H9 (cell line): ENCODE data around the gene ARNT2. TPM values are rescaled to one million over a fixed set of nuclear protein-coding genes. Genes with fewer than 3 reads are reported as not detected.

Source experiments
- DNase-seq: peaks from one replicate; pipeline ENCODE4 v3.0.0-alpha.2; 2017
- H2AFZ ChIP-seq: one replicate; pipeline ENCODE4 v1.6.1; 2013; ENCODE audit warnings: mild to moderate bottlenecking, low read length, control low read depth, moderate library complexity
- H2AK5ac ChIP-seq: 2 replicates; pipeline ENCODE4 v1.6.1; 2013; ENCODE audit warnings: low read length, control low read depth, mixed read lengths; ENCODE audit not compliant: insufficient read length
- H2BK120ac ChIP-seq: one replicate; pipeline ENCODE4 v1.6.1; 2013; ENCODE audit warnings: low read depth, mild to moderate bottlenecking, low read length, control low read depth, inconsistent platforms; ENCODE audit not compliant: poor library complexity, severe bottlenecking
- H2BK12ac ChIP-seq: 2 replicates; pipeline ENCODE4 v1.6.1; 2013; ENCODE audit warnings: low read length, control low read depth, mixed read lengths, low read depth; ENCODE audit not compliant: insufficient read length
- H2BK15ac ChIP-seq: 2 replicates; pipeline ENCODE4 v1.6.1; 2013; ENCODE audit warnings: low read depth, low read length, control low read depth
- H2BK20ac ChIP-seq: one replicate; pipeline ENCODE4 v1.6.1; 2013; ENCODE audit warnings: low read depth, mild to moderate bottlenecking, low read length, control low read depth, inconsistent platforms; ENCODE audit not compliant: poor library complexity, severe bottlenecking
- H2BK5ac ChIP-seq: 2 replicates; pipeline ENCODE4 v1.6.1; 2013; ENCODE audit warnings: low read length, control low read depth, mixed read lengths; ENCODE audit not compliant: insufficient read length
- H3K14ac ChIP-seq: 2 replicates; pipeline ENCODE4 v1.6.1; 2013; ENCODE audit warnings: low read length, control low read depth; ENCODE audit not compliant: insufficient read depth
- H3K18ac ChIP-seq: 2 replicates; pipeline ENCODE4 v1.6.1; 2013; ENCODE audit warnings: low read depth, mild to moderate bottlenecking, mixed read lengths, low read length, control low read depth; ENCODE audit not compliant: insufficient read length
- H3K23ac ChIP-seq: 2 replicates; pipeline ENCODE4 v1.6.1; 2013; ENCODE audit warnings: low read length, control low read depth, mixed read lengths, low read depth; ENCODE audit not compliant: insufficient read length
- H3K23me2 ChIP-seq: 2 replicates; pipeline ENCODE4 v1.6.1; 2013; ENCODE audit warnings: low read depth, mild to moderate bottlenecking, mixed read lengths, low read length, control low read depth; ENCODE audit not compliant: insufficient read length, poor library complexity, severe bottlenecking
- H3K27ac ChIP-seq: 2 replicates; pipeline ENCODE4 v1.5.1; 2013; ENCODE audit warnings: low read length, control low read depth, mixed read lengths, low read depth; ENCODE audit not compliant: insufficient read length
- H3K27me3 ChIP-seq: 2 replicates; pipeline ENCODE4 v1.6.1; 2013; ENCODE audit warnings: low read length, control low read depth, inconsistent platforms; ENCODE audit not compliant: insufficient read depth
- H3K4ac ChIP-seq: 2 replicates; pipeline ENCODE4 v1.6.1; 2013; ENCODE audit warnings: low read depth, mild to moderate bottlenecking, control low read depth, inconsistent platforms, low read length, moderate library complexity
- H3K4me1 ChIP-seq: 2 replicates; pipeline ENCODE4 v1.6.1; 2013; ENCODE audit warnings: low read length, control low read depth, inconsistent platforms; ENCODE audit not compliant: insufficient read depth
- H3K4me2 ChIP-seq: 2 replicates; pipeline ENCODE4 v1.6.1; 2013; ENCODE audit warnings: low read length, control low read depth, mixed read lengths; ENCODE audit not compliant: insufficient read length, insufficient read depth
- H3K56ac ChIP-seq: 2 replicates; pipeline ENCODE4 v1.6.1; 2013; ENCODE audit warnings: low read depth, mild to moderate bottlenecking, mixed read lengths, low read length, control low read depth; ENCODE audit not compliant: insufficient read length
- H3K79me1 ChIP-seq: 2 replicates; pipeline ENCODE4 v1.6.1; 2013; ENCODE audit warnings: low read depth, mild to moderate bottlenecking, moderate library complexity, low read length, control low read depth, inconsistent platforms; ENCODE audit not compliant: insufficient read depth, poor library complexity, severe bottlenecking
- H3K79me2 ChIP-seq: 2 replicates; pipeline ENCODE4 v1.6.1; 2013; ENCODE audit warnings: low read length, control low read depth, inconsistent platforms; ENCODE audit not compliant: insufficient read depth
- H3K9ac ChIP-seq: 2 replicates; pipeline ENCODE4 v1.6.1; 2013; ENCODE audit warnings: low read length, control low read depth, mixed read lengths; ENCODE audit not compliant: insufficient read length; ENCODE audit errors: extremely low read depth
- H3K9me3 ChIP-seq: one replicate; pipeline ENCODE4 v1.6.1; 2013; ENCODE audit warnings: low read depth, low read length, inconsistent platforms; ENCODE audit not compliant: control insufficient read depth
- H3T11ph ChIP-seq: one replicate; pipeline ENCODE4 v1.6.1; 2013; ENCODE audit warnings: mild to moderate bottlenecking, low read length, control low read depth, inconsistent platforms
- H4K20me1 ChIP-seq: one replicate; pipeline ENCODE4 v1.6.1; 2013; ENCODE audit not compliant: control insufficient read depth, insufficient read length, insufficient read depth
- H4K5ac ChIP-seq: 2 replicates; pipeline ENCODE4 v1.6.1; 2013; ENCODE audit warnings: low read depth, mild to moderate bottlenecking, mixed read lengths, low read length, control low read depth; ENCODE audit not compliant: insufficient read length
- H4K8ac ChIP-seq: replicated peaks from 2 replicates; pipeline ENCODE4 v1.6.1; 2013; ENCODE audit warnings: low read length, control low read depth, mixed read lengths, low read depth; ENCODE audit not compliant: insufficient read length
- H4K91ac ChIP-seq: 2 replicates; pipeline ENCODE4 v1.6.1; 2013; ENCODE audit warnings: low read depth, mild to moderate bottlenecking, moderate library complexity, mixed read lengths, low read length, control low read depth; ENCODE audit not compliant: insufficient read length
- H3K27ac Mint-ChIP-seq, 3 experiments: 2 replicates in 2 of 3; 3 replicates in 1 of 3; pipeline ENCODE4 v1.8.0; 2020 to 2021; ENCODE audit warnings: mixed read lengths in 3 of 3, mild to moderate bottlenecking in 1 of 3, moderate library complexity in 1 of 3
- H3K27me3 Mint-ChIP-seq: 2 replicates; pipeline ENCODE4 v1.8.0; 2021; ENCODE audit warnings: low read depth, mild to moderate bottlenecking, moderate library complexity, mixed read lengths
- H3K36me3 Mint-ChIP-seq, 3 experiments: 2 replicates in 2 of 3; 3 replicates in 1 of 3; pipeline ENCODE4 v1.8.0; 2020 to 2021; ENCODE audit warnings: low read depth in 3 of 3, mixed read lengths in 3 of 3; ENCODE audit not compliant: insufficient read depth in 1 of 3
- H3K4me1 Mint-ChIP-seq, 2 experiments: 2 replicates each; pipeline ENCODE4 v1.8.0; 2020; ENCODE audit warnings: mixed read lengths in 2 of 2
- H3K4me3 Mint-ChIP-seq, 2 experiments: 2 replicates in 1 of 2; 3 replicates in 1 of 2; pipeline ENCODE4 v1.8.0; 2020 to 2021; ENCODE audit warnings: mild to moderate bottlenecking in 2 of 2, mixed read lengths in 2 of 2, moderate library complexity in 1 of 2
- H3K9me3 Mint-ChIP-seq, 2 experiments: 2 replicates in 1 of 2; 3 replicates in 1 of 2; pipeline ENCODE4 v1.8.0; 2020; ENCODE audit warnings: mild to moderate bottlenecking in 2 of 2, mixed read lengths in 2 of 2, moderate library complexity in 1 of 2
- CTCF ChIP-seq: fragments of 200-600 bp; sonication (generic); conservative IDR thresholded peaks from 3 replicates; pipeline ENCODE4 v1.8.0; 2021; ENCODE audit warnings: antibody characterized with exemption, mild to moderate bottlenecking
- WGBS: extraction: QIAGEN DNeasy Blood & Tissue Kit; methylation state at CpG from one replicate; pipeline ENCODE4 v1.1.7; 2013; ENCODE audit warnings: missing lambda C conversion rate, low lambda C conversion rate, mixed read lengths; ENCODE audit not compliant: insufficient read length; ENCODE audit errors: extremely low coverage; 5-methylcytosine and 5-hydroxymethylcytosine counted together
- total RNA-seq: library from RNA; stranded (reverse); gene quantifications from 2 replicates; pipeline ENCODE4 v1.2.1, GENCODE V29; 2021

Gene ARNT2
- total RNA-seq, 1 experiment from 2014 or later: 10.5 TPM

GRCh38 chr15:80420658-80421057, 16.5 kb downstream of the ARNT2 start:
- H3K4me3 Mint-ChIP-seq: no peak overlapping the region
- no peak overlapping the region for H3K9ac ChIP-seq
- no peak for TF ChIP-seq CTCF

More at GRCh38 chr15:80420658-80421057, 16.5 kb downstream of the ARNT2 start:
- DNase-seq: no peak
- no peaks in the 10 kb centered on the region for H3K79me2 ChIP-seq
- no peak overlapping the region for H4K5ac ChIP-seq
- H3K4ac ChIP-seq: no peak overlapping the region
- no peak overlapping the region for H3K14ac ChIP-seq
- H3K27me3 ChIP-seq: no peaks in the 10 kb centered on the region
- H2BK12ac ChIP-seq: no peak overlapping the region
- H3K27ac Mint-ChIP-seq: no peak overlapping the region
- no peaks in the 10 kb centered on the region for H3K4me1 ChIP-seq
- no peak overlapping the region for H3K23ac ChIP-seq
- no peak overlapping the region for H2BK20ac ChIP-seq
- no peak overlapping the region for H3K56ac ChIP-seq
- WGBS: no CpG with 5 or more reads among the region's 2 CpGs
- H3K9me3 ChIP-seq: no peaks in the 10 kb centered on the region
- peaks cover 0 to 3% of the 10 kb centered on the region in 2 experiments; a peak in 1 of 5 replicates for H3K9me3 Mint-ChIP-seq
- H3K23me2 ChIP-seq: no peaks in the 10 kb centered on the region
- no peaks in the 10 kb centered on the region for H4K20me1 ChIP-seq
- H3K27ac ChIP-seq: no peak overlapping the region
- no peak overlapping the region for H3K4me2 ChIP-seq
- H2BK120ac ChIP-seq: no peak overlapping the region
- H3K36me3 Mint-ChIP-seq: no peaks in the 10 kb centered on the region
- H3K18ac ChIP-seq: no peak overlapping the region
- H2AFZ ChIP-seq: no peak overlapping the region
- no peak overlapping the region for H4K91ac ChIP-seq
- no peaks in the 10 kb centered on the region for H3K79me1 ChIP-seq
- H3K27me3 Mint-ChIP-seq: no peaks in the 10 kb centered on the region
- peaks cover 6 to 7% of the 10 kb centered on the region in 2 experiments for H3K4me1 Mint-ChIP-seq
- H3T11ph ChIP-seq: no peak overlapping the region
- no peak overlapping the region for H2BK5ac ChIP-seq
- H4K8ac ChIP-seq: no peak overlapping the region
- H2AK5ac ChIP-seq: no peak overlapping the region
- no peak overlapping the region for H2BK15ac ChIP-seq
